Uterus (tissue), 4 donors: ENCODE measurements around the gene KLHL24. TPM values are rescaled to one million over a fixed set of nuclear protein-coding genes. Genes with fewer than 3 reads are reported as not detected.

ENCODE experiments used
- DNase-seq, 2 donors: peaks; one replicate each; pipeline ENCODE4 v3.0.0-alpha.2; 2019 to 2020
- H3K27ac ChIP-seq, 2 donors: fragments of 200-600 bp; sonication (generic); 1 replicate in 1 of 2; 2 replicates in 1 of 2; pipeline ENCODE4 v1.5.1; 2016 to 2018
- H3K27me3 ChIP-seq, 2 donors: fragments of 200-600 bp; sonication (generic); one replicate each; pipeline ENCODE4 v1.5.1; 2018 to 2019; ENCODE audit warnings: control low read depth in 1 of 2
- H3K36me3 ChIP-seq, 2 donors: fragments of 200-600 bp; sonication (generic); one replicate each; pipeline ENCODE4 v1.5.1; 2019; ENCODE audit warnings: control low read depth in 1 of 2
- H3K4me1 ChIP-seq, 2 donors: fragments of 200-600 bp; sonication (generic); one replicate each; pipeline ENCODE4 v1.5.1; 2018 to 2019; ENCODE audit warnings: control low read depth in 1 of 2
- H3K4me3 ChIP-seq, 2 donors: fragments of 200-600 bp; sonication (generic); 1 replicate in 1 of 2; 2 replicates in 1 of 2; pipeline ENCODE4 v1.5.1; 2018 to 2019; ENCODE audit warnings: mild to moderate bottlenecking in 1 of 2
- H3K9me3 ChIP-seq, 2 donors: fragments of 200-600 bp; sonication (generic); one replicate each; pipeline ENCODE4 v1.5.1; 2019; ENCODE audit warnings: control low read depth in 1 of 2
- CTCF ChIP-seq, 4 experiments: fragments of 200-600 bp in 2 of 4; fragments of 450-650 bp in 2 of 4; sonication (generic) in 2 of 4; IDR thresholded peaks; one replicate each; pipeline ENCODE4 v1.5.1; 2016 to 2019; ENCODE audit warnings: antibody characterized with exemption in 4 of 4, mild to moderate bottlenecking in 2 of 4, moderate library complexity in 1 of 4
- POLR2A ChIP-seq, 2 donors: fragments of 450-650 bp; IDR thresholded peaks; one replicate each; pipeline ENCODE4 v1.6.1; 2016; ENCODE audit warnings: antibody characterized with exemption in 2 of 2, mild to moderate bottlenecking in 1 of 2, moderate library complexity in 1 of 2
- intact Hi-C: fragments of 100-400 bp; cut with DNase I; formaldehyde crosslinking; loops from one replicate; pipeline ENCODE4 v1.15.1; 2023; ENCODE audit warnings: low total_unique reads
- total RNA-seq, 4 donors: library from RNA; depleted of rRNA in 3 of 4; stranded (reverse); fragments of >200 nt in 3 of 4; gene quantifications; one replicate each; pipeline versions ENCODE4 v1.1.0 to v1.2.4, GENCODE V29; 2014 to 2023
- donor health status: DM: yes; HTN: yes; CAD: no.

The KLHL24 gene
- total RNA-seq, 4 donors from 2014 or later: 69.1 to 231 (median 146) TPM

DNA sequence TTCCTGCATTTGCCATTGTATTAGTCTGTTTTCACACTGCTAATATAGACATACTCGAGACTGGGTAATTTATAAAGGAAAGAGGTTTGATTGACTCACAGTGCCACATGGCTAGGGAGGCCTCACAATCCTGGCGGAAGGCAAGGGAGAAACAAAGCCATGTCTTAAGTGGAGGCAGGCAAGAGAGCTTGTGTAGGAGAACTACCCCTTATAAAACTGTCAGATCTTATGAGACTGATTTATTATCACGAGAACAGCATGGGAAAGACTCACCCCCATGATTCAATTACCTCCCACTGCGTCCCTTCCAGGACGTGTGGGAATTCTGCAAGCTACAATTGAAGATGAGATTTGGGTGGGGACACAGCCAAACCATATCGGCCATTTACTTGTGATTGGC is 90.0 kb downstream of the KLHL24 start:
- H3K27ac ChIP-seq: no peak overlapping the region
- H3K4me1 ChIP-seq: no peaks in the 10 kb centered on the region
- no peak overlapping the region for H3K4me3 ChIP-seq
- TF ChIP-seq CTCF (IDR thresholded peaks at IDR 0.05) (no peak), POLR2A (IDR thresholded peaks at IDR 0.05) (no peak)
- intact Hi-C loops: no loop called here
- DNase-seq: no peak
- no peaks in the 10 kb centered on the region for H3K36me3 ChIP-seq
- no peaks in the 10 kb centered on the region for H3K9me3 ChIP-seq
- no peaks in the 10 kb centered on the region for H3K27me3 ChIP-seq

DNA sequence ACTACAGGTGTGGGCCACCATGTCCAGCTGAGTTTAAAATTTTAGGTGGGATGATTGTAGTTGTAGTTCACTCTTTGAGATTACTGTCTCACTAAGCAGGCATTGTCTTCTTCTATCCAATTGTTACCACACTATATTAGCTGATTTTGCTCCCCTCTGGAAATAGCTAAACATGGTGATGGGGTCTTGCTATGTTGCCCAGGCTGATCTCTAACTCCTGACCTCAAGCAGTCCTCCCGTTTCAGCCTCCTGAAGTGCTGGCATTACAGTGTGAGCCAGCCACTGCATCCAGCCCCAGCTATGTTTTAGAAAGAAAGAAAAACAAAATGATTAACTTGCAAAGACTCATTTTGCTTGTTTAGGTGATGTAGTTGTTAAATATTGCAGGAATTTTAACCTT is 92.8 kb downstream of the KLHL24 start:
- H3K4me1 ChIP-seq: no peaks in the 10 kb centered on the region
- intact Hi-C loops: no loop called here
- TF ChIP-seq POLR2A (IDR thresholded peaks at IDR 0.05): no peak
- TF ChIP-seq CTCF (IDR thresholded peaks at IDR 0.05): no peak
- no peaks in the 10 kb centered on the region for H3K27me3 ChIP-seq
- no peaks in the 10 kb centered on the region for H3K36me3 ChIP-seq
- H3K4me3 ChIP-seq: no peak overlapping the region
- no peak for DNase-seq
- H3K27ac ChIP-seq: no peak overlapping the region
- no peaks in the 10 kb centered on the region for H3K9me3 ChIP-seq

DNA sequence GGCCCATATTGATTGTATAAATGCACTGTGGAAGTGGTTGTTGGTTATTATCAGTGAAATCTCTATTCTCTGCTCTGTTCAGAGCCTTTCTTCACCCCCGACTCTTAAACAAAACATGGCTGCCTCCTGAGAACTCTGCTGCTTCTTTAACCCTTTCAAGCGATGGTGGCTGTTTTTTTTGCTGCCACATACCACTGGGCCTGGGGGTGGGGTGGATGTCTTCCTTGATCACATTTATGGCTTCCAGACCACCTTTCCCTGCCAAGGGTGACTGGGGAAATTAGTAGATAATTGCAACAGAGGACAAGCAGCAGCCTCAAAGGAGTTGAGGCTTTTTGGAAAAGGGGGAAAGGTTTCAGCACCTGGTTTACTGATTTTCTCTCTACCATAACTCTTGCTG is 94.9 kb downstream of the KLHL24 start:
- H3K9me3 ChIP-seq: no peaks in the 10 kb centered on the region
- DNase-seq: no peak
- H3K36me3 ChIP-seq: no peaks in the 10 kb centered on the region
- TF ChIP-seq POLR2A (IDR thresholded peaks at IDR 0.05) (no peak), CTCF (IDR thresholded peaks at IDR 0.05) (no peak)
- no peaks in the 10 kb centered on the region for H3K27me3 ChIP-seq
- intact Hi-C loops: no loop called here
- H3K4me3 ChIP-seq: no peak overlapping the region
- no peaks in the 10 kb centered on the region for H3K4me1 ChIP-seq
- H3K27ac ChIP-seq: no peak overlapping the region

GRCh38 chr3:183731611-183732010 is 96.2 kb downstream of the KLHL24 start:
- H3K27me3 ChIP-seq: no peaks in the 10 kb centered on the region
- TF ChIP-seq POLR2A (IDR thresholded peaks at IDR 0.05) (no peak), CTCF (IDR thresholded peaks at IDR 0.05) (no peak)
- no peak overlapping the region for H3K27ac ChIP-seq
- DNase-seq: no peak
- no peaks in the 10 kb centered on the region for H3K36me3 ChIP-seq
- no peaks in the 10 kb centered on the region for H3K4me1 ChIP-seq
- intact Hi-C loops: no loop called here
- H3K4me3 ChIP-seq: no peak overlapping the region
- H3K9me3 ChIP-seq: no peaks in the 10 kb centered on the region

- intact Hi-C loops: no loop called here
- H3K9me3 ChIP-seq: no peaks in the 10 kb centered on the region
- no peak overlapping the region for H3K4me3 ChIP-seq
- no peak overlapping the region for H3K27ac ChIP-seq
- H3K36me3 ChIP-seq: no peaks in the 10 kb centered on the region
- H3K4me1 ChIP-seq: no peaks in the 10 kb centered on the region
- H3K27me3 ChIP-seq: no peaks in the 10 kb centered on the region
- no peak for DNase-seq
- TF ChIP-seq CTCF (IDR thresholded peaks at IDR 0.05) (no peak), POLR2A (IDR thresholded peaks at IDR 0.05) (no peak)
Measured at GRCh38 chr3:183733553-183733952, 98.1 kb downstream of the KLHL24 start.

Other genes with a start within 250 kb of the KLHL24 start
- gene MCF2L2, start 207.0 kb upstream of the KLHL24 start, total RNA-seq: 1 to 10 TPM in 3 of 4 donors, under 1 TPM in 1; 0.59 to 4.1 (median 1.7) TPM
- gene KLHL6, start 79.9 kb upstream of the KLHL24 start, total RNA-seq: 1 to 10 TPM in 3 of 4 donors, under 1 TPM in 1; 0.26 to 2.0 (median 1.6) TPM
- 10 to 100 TPM; 15.4 to 54.7 (median 40.6) TPM for gene YEATS2, start 62.2 kb downstream of the KLHL24 start, total RNA-seq
- 1 to 10 TPM in 2 of 4 donors, not detected in 2; 1.0 to 1.9 TPM for gene MAP6D1, start 190.0 kb downstream of the KLHL24 start, total RNA-seq
- gene PARL, start 249.3 kb downstream of the KLHL24 start, total RNA-seq: 10 to 100 TPM in 2 of 4 donors, 1 to 10 TPM in 2; 7.4 to 69.9 (median 22.5) TPM